ENCODE results near the gene ZBP1.

The ZBP1 gene, protein sequence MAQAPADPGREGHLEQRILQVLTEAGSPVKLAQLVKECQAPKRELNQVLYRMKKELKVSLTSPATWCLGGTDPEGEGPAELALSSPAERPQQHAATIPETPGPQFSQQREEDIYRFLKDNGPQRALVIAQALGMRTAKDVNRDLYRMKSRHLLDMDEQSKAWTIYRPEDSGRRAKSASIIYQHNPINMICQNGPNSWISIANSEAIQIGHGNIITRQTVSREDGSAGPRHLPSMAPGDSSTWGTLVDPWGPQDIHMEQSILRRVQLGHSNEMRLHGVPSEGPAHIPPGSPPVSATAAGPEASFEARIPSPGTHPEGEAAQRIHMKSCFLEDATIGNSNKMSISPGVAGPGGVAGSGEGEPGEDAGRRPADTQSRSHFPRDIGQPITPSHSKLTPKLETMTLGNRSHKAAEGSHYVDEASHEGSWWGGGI

GRCh38 chr20:57620274-57620990 lies at the start of gene ZBP1:
TSS of gene ZBP1 (minus strand) at chr20:57620426. CDS start at chr20:57620295, 131 bp downstream.
- DNase-seq (ENCODE audit: low read depth, low spot score) = no peak

GRCh38 chr20:57669632-57670031 lies 49.4 kb upstream of the ZBP1 start:
- no peak for DNase-seq (ENCODE audit: low read depth, low spot score)

DNA sequence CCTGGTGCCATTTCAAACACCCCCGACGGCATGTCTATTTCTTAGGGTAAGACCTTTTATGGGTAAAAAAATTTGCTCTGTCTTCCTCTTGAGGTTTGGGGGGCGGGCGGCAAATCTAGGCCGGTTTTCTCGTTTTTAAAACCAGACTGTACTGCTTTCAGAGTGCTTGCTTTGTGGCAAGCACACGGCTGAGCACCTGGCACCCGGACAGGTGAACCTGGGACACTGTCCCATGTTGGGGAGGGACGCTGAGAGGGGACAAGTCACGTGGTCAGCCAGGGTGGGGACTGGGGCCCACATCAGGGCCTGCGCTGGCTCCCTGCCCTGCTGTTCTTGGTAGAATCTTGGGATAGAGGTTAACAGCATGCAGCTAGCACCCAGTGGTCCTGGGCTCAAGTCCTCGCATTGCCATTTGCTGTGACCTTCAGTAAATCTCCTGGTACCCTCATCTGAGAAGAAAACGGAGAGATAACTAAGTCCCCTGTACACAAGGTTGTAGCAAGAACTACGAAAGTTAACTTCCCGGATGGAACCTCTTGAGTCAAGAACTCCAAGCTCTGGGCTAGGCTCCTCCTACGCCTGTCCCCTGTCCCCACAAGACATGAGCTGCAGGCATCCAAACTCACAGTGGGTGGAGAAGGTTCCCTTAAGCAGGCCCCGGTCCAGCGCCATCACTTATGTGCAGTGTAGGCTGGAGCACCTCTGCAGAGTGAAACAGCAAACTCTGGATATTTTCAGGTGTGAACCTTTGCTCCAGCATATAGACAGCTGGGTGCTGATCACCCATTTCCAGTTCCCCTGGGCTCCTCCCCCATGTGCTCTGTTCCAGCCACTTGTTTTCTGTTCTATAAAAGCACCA lies 47.9 kb upstream of the ZBP1 start:
- no peak for DNase-seq (ENCODE audit: low read depth, low spot score)

DNA sequence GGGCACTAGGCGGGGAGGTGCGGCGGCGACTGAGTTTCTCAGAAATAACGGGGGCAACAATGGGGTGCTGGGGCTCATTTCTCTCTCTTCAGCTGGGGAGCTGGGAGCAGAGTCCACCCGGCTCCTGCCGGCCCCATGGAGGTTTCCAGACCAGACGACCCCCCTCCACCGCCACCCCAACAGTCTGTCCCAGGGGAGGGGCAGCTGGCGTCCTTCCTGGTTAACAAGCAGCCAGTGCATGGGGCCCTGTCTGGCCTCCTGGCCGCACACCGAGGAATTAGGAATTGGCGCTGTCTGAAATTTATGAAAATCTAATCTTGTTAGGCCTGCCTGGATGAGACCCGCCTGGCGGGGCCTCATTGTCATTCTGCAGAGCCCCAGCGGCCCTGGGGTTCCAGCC lies 47.2 kb upstream of the ZBP1 start:
- DNase-seq (ENCODE audit: low read depth, low spot score) = no peak

DNA sequence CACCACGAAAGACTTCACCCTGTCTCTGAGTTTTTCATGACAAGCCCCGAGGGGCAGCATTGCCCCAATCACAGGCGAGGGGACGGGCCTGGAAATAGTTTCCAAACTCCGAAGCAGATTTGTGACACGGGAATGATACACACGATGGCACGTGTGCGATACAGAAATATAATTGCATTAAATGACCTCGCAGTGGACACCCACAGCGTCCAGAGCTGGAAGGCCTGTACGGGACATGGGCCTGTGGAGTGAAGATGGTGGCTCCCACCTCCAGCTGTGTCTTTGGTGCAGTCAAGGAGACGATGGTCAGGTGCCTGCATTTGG lies 46.6 kb upstream of the ZBP1 start:
- no peak for DNase-seq (ENCODE audit: low read depth, low spot score)

DNA sequence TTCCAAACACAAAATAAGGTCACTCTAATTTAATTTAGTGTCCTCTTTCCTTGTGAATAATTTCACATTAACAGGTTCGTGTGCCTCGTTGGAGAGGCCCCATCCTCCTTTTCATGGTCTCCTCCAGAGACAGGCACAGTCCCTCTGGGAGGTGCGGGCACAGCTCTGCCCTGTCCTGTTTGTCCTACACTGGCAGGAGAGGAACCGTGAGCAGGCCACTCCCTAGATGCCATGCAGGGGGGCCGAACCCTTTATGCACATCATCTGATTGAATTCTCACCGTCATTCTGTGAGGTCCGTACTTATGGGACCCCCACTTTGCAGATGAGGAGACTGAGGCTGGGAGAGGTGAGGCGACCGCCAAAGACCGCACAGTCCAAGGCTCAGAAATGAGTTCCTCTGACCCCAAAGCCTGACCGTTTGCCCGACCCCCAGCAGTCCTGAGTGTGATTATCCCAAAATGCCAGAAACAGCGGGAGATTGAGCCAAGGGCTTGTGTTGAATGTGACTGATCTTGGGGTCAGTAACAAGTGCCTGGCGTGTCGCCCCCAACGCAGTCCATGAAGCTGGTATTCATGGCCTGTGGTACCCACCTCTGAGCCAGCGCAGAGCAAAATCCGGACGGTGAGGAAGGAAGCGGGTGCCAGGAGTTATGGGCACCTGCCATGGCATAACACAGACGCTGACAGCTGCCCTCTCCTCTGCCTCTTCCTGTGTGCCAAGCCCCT lies 46.0 kb upstream of the ZBP1 start:
- DNase-seq (ENCODE audit: low read depth, low spot score) = no peak

GRCh38 chr20:57665589-57665971 lies 45.4 kb upstream of the ZBP1 start:
- no peak for DNase-seq (ENCODE audit: low read depth, low spot score)

GRCh38 chr20:57664924-57665588 lies 44.8 kb upstream of the ZBP1 start:
- DNase-seq (ENCODE audit: low read depth, low spot score) = no peak

DNA sequence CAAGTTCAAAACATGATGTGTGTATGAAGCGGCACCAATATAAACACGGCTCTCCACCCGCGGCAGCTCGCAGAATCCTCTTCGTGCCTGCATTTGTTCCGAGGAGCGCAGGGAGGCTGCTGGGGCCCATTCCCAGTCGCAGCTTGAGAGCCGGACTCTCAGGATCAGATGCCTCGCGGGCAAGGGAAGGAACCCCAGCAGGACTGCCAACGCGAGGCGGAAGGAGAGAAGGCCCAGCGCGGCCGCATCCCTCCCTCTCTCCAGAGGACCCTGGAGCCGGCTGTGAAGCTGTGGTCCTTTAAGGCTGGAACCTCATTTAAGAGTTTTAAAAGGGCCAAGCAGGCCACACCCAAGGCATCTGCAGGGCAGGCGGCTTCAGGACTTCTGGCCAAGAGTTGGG lies 44.2 kb upstream of the ZBP1 start:
- no peak for DNase-seq (ENCODE audit: low read depth, low spot score)

DNA sequence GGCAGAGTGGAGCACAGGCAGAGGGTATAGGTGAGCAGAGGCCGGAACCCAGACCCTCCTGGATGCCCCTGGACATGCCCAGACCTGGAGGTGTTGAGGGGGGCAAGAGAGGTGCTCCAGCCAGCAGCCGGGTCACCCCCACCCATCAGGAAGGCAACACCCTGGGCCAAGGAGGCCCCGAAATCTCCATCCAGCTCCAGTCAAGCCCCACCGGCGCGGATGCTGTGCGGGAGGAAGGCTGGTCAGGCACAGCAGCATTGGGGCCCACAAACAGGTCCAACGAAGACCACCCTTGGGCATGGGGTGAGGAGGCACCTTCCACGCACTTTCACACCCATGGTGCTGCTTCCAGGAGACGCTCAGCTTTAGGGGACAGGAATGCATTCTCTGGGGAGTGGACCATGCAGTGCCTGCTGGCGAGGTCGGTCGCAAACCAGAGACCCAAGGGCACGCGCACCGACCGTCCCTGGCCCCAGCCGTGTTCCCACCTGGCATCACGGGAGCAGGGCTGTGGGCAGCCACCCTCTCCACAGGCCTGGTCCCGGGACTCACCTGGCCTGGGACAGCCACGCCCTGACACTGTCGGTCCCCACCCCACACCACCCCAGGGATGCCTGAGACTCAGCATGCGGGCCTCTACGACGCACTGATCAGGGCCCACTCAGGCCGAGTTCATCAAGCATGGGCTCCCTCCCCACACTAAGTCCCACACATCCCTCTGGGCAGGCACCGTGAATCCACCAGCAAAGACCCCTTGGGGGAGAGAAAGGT lies 43.6 kb upstream of the ZBP1 start:
- no peak for DNase-seq (ENCODE audit: low read depth, low spot score)

GRCh38 chr20:57663241-57663640 lies 43.0 kb upstream of the ZBP1 start:
- no peak for DNase-seq (ENCODE audit: low read depth, low spot score)

DNA sequence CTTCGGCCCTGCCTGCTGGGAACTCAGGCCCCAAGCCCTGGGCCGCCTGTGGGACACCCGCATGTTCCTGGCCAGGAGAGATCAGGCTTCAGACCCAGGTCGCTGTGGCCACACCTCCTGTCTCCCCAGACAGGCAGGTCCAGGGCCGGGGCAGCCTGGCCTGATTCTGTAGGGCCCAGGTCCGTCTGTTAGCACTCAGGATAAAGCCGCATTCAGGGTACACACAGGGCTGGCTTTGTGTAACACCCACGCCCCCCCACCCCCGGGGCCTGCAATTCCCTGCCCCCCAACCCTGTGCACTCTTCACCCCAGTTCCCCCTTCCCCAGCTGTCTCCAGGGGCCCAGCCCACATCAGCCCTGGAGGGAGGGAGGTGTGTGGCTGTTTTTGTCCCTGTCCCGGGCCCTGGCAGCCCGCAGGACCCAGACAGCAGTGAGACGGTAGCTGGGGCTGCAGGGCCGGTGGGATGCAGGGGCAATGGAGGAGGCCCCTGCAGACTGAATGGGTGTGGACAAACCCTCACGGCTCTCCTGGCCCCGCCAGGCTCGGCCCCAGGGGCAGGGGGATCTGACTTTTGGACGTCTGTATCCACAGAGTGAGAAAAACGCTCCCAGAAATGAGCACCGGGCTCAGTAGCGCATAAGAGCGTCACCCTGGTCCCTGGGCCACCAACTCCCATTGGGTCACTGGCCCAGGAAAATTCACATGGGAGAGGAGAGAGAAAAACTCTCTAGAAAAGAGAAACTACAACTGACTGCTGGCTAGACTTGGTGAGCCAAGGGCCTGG lies 42.4 kb upstream of the ZBP1 start:
- DNase-seq (ENCODE audit: low read depth, low spot score) = no peak

- no peak for DNase-seq (ENCODE audit: low read depth, low spot score)
These were observed 41.7 kb upstream of the ZBP1 start for GRCh38 chr20:57661746-57662455.

- no peak for DNase-seq (ENCODE audit: low read depth, low spot score)
These were observed 40.9 kb upstream of the ZBP1 start for GRCh38 chr20:57660922-57661745.

GRCh38 chr20:57660181-57660921 lies 40.1 kb upstream of the ZBP1 start:
- no peak for DNase-seq (ENCODE audit: low read depth, low spot score)

GRCh38 chr20:57659517-57660180 lies 39.4 kb upstream of the ZBP1 start:
- DNase-seq (ENCODE audit: low read depth, low spot score) = no peak
